Measurements from ENCODE around the gene RSPH4A. TPM values are rescaled to one million over a fixed set of nuclear protein-coding genes. Genes with fewer than 3 reads are reported as not detected.

Gene RSPH4A
- total and polyA plus RNA-seq, 2 of the 4 experiments (the other 2 are of a cell fraction), result under 0.01 to 0.19 TPM

DNA sequence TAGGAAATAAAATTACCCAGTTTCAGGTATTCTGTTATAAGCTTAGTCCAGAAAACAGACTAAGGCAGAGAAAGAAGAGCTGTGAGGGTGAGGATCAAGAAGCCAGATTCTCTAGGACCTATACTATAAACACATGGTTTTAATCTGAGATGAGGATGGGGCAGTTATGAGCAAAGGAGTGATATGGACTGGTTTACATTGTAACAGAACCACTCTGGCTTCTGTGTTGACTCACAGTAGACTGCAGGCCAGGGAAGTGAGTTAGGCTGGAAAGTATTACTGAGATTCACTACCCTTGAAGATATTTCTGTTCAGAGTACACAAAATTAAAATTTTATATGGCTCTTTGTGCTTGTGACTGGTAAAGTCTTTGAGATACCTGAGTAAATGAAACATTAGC lies 48.2 kb upstream of the RSPH4A start:
- peaks cover 8 to 25% of the 10 kb centered on the region in 2 experiments for H3K79me1 ChIP-seq (ENCODE audit: low read depth in 1 of 2, low read length in 2 of 2)
- no peak overlapping the region for H2BK120ac ChIP-seq (ENCODE audit: low read depth, low read length)
- H4K8ac ChIP-seq (ENCODE audit: low read depth in 2 of 2, low read length in 2 of 2), result peak overlapping the region in 1 of 2 experiments; percentile 4; a peak in 1 of 4 replicates
- H3K27me3 ChIP-seq (ENCODE audit: control insufficient read depth, insufficient read depth, low read length), result no peaks in the 10 kb centered on the region
- intact Hi-C loops (cut with micrococcal nuclease), result no loop called here
- no peak overlapping the region for H3K4me2 ChIP-seq (ENCODE audit: low read depth, low read length)
- H3K9me1 ChIP-seq (ENCODE audit: insufficient read depth, low read length), result peaks cover 3% of the 10 kb centered on the region; the same call in 1 of the 2 replicates
- H3K9ac ChIP-seq (ENCODE audit: low read depth, low read length), result no peak overlapping the region
- no peak overlapping the region for H3K4me3 ChIP-seq (ENCODE audit: insufficient read depth, low read depth, low read length)
- H3K36me3 ChIP-seq (ENCODE audit: control insufficient read depth, insufficient read depth, low read length), result no peaks in the 10 kb centered on the region
- TF ChIP-seq, protein P1, sequence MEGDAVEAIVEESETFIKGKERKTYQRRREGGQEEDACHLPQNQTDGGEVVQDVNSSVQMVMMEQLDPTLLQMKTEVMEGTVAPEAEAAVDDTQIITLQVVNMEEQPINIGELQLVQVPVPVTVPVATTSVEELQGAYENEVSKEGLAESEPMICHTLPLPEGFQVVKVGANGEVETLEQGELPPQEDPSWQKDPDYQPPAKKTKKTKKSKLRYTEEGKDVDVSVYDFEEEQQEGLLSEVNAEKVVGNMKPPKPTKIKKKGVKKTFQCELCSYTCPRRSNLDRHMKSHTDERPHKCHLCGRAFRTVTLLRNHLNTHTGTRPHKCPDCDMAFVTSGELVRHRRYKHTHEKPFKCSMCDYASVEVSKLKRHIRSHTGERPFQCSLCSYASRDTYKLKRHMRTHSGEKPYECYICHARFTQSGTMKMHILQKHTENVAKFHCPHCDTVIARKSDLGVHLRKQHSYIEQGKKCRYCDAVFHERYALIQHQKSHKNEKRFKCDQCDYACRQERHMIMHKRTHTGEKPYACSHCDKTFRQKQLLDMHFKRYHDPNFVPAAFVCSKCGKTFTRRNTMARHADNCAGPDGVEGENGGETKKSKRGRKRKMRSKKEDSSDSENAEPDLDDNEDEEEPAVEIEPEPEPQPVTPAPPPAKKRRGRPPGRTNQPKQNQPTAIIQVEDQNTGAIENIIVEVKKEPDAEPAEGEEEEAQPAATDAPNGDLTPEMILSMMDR (conservative IDR thresholded peaks at IDR 0.05; ENCODE audit: low read depth, low read length), result no peak
- TF ChIP-seq NFE2L2 (IDR thresholded peaks at IDR 0.05; ENCODE audit: low read depth, low read length), result no peak
- no peak for TF ChIP-seq MAFK (IDR thresholded peaks at IDR 0.05; ENCODE audit: low read depth, low read length)
- no peak for TF ChIP-seq SMC3 (IDR thresholded peaks at IDR 0.05; ENCODE audit: low read depth, low read length)
- TF ChIP-seq RAD21 (IDR thresholded peaks at IDR 0.05; ENCODE audit: low read length), result no peak
- TF ChIP-seq POLR2A (IDR thresholded peaks at IDR 0.05; ENCODE audit: low read depth, low read length), result no peak
- no peak for TF ChIP-seq MXI1 (IDR thresholded peaks at IDR 0.05; ENCODE audit: borderline replicate concordance, low read depth, low read length)
- TF ChIP-seq CHD1 (IDR thresholded peaks at IDR 0.05; ENCODE audit: low read depth, low read length), result no peak
- TF ChIP-seq MAZ (IDR thresholded peaks at IDR 0.05; ENCODE audit: borderline replicate concordance, low read depth, low read length), result no peak
- TF ChIP-seq CEBPB (IDR thresholded peaks at IDR 0.05; ENCODE audit: low read depth, low read length), result no peak
- TF ChIP-seq, protein P2, sequence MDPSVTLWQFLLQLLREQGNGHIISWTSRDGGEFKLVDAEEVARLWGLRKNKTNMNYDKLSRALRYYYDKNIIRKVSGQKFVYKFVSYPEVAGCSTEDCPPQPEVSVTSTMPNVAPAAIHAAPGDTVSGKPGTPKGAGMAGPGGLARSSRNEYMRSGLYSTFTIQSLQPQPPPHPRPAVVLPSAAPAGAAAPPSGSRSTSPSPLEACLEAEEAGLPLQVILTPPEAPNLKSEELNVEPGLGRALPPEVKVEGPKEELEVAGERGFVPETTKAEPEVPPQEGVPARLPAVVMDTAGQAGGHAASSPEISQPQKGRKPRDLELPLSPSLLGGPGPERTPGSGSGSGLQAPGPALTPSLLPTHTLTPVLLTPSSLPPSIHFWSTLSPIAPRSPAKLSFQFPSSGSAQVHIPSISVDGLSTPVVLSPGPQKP (IDR thresholded peaks at IDR 0.05; ENCODE audit: borderline replicate concordance, low read depth, low read length), result no peak
- no peak for TF ChIP-seq RFX5 (IDR thresholded peaks at IDR 0.05; ENCODE audit: low read depth, low read length)
- no peak for TF ChIP-seq BHLHE40 (IDR thresholded peaks at IDR 0.05; ENCODE audit: low read depth, low read length)
- TF ChIP-seq, protein P3, sequence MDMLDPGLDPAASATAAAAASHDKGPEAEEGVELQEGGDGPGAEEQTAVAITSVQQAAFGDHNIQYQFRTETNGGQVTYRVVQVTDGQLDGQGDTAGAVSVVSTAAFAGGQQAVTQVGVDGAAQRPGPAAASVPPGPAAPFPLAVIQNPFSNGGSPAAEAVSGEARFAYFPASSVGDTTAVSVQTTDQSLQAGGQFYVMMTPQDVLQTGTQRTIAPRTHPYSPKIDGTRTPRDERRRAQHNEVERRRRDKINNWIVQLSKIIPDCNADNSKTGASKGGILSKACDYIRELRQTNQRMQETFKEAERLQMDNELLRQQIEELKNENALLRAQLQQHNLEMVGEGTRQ (IDR thresholded peaks at IDR 0.05; ENCODE audit: low read depth, low read length), result no peak
- no peak for TF ChIP-seq FOS (IDR thresholded peaks at IDR 0.05; ENCODE audit: low read depth, low read length)
- H3K4ac ChIP-seq (ENCODE audit: low read depth, low read length), result no peak overlapping the region
- no peak overlapping the region for H2AFZ ChIP-seq (replicated peaks; ENCODE audit: low read length, poor library complexity)
- H3K9me3 ChIP-seq (ENCODE audit: control insufficient read depth, insufficient read depth, low read length), result no peaks in the 10 kb centered on the region
- no peak overlapping the region for H3K27ac ChIP-seq (ENCODE audit: insufficient read depth, low read length)
- H2BK15ac ChIP-seq (ENCODE audit: low read depth, low read length), result no peak overlapping the region
- peaks cover 3% of the 10 kb centered on the region; the same call in 1 of the 2 replicates for H4K20me1 ChIP-seq (ENCODE audit: insufficient read depth, low read length)
- H3K18ac ChIP-seq (ENCODE audit: low read depth, low read length), result no peak overlapping the region
- ATAC-seq (ENCODE audit: low read depth), result peak; percentile 3; the same call in 1 of the 2 replicates
- H2AK9ac ChIP-seq (replicated peaks; ENCODE audit: low read depth, low read length, poor library complexity), result no peak overlapping the region
- BruUV-seq (replicated peaks), result no TSS peak
- H3K23ac ChIP-seq (ENCODE audit: low read depth, low read length), result no peak overlapping the region
- in situ Hi-C loops (cut with MboI; ENCODE audit: low sequenced_read_pairs), result no loop called here
- dilution Hi-C loops (cut with HindIII; ENCODE audit: low sequenced_read_pairs, unreplicated experiment), result no loop called here
- DNase-seq, result peak; percentile 80
- H3K56ac ChIP-seq (ENCODE audit: extremely low read depth, insufficient read depth, low read length), result no peak overlapping the region
- H4K5ac ChIP-seq (ENCODE audit: low read depth, low read length), result no peak overlapping the region
- H2BK5ac ChIP-seq (ENCODE audit: low read depth, low read length, poor library complexity, severe bottlenecking), result peak overlapping the region; percentile 55
- no peak overlapping the region for H2AK5ac ChIP-seq (ENCODE audit: low read depth, low read length)
- no peak overlapping the region for H4K91ac ChIP-seq (ENCODE audit: insufficient read depth, low read depth, low read length)
- H3K4me1 ChIP-seq (ENCODE audit: control insufficient read depth, insufficient read depth, low read length), result peaks cover 6% of the 10 kb centered on the region
- no peak overlapping the region for H2BK20ac ChIP-seq (ENCODE audit: low read depth, low read length)
- no peak overlapping the region for H3K14ac ChIP-seq (replicated peaks; ENCODE audit: low read depth, low read length)
- ChIA-PET POLR2A (ENCODE audit: unreplicated experiment) (no interaction called here), CTCF (interaction anchor here (0.6 kb wide), 1 partner anchor 299 kb away, joined by 3 read pairs; no protein-coding TSS in a partner anchor)

Data from IMR-90 (cell line).